ENCODE results near the gene LRP2.

The LRP2 gene

GRCh38 chr2:169290433-169290832, 71.9 kb downstream of the LRP2 start:
- H3K4me1 ChIP-seq (ENCODE audit: control insufficient read depth, insufficient read depth, low read length): no peaks in the 10 kb centered on the region
- H3K9me3 ChIP-seq (ENCODE audit: control insufficient read depth, insufficient read depth, low read depth, low read length): no peaks in the 10 kb centered on the region
- ChIA-PET POLR2A (no interaction called here), CTCF (no interaction called here)
- no peak for TF ChIP-seq ZNF37A (tag by site-specific recombination; IDR thresholded peaks at IDR 0.05)
- TF ChIP-seq ZXDB (tag by site-specific recombination; IDR thresholded peaks at IDR 0.05): no peak
- no peak for TF ChIP-seq GLIS1 (tag by site-specific recombination; IDR thresholded peaks at IDR 0.05)
- TF ChIP-seq ZNF18 (tag by site-specific recombination; IDR thresholded peaks at IDR 0.05): no peak
- no peak for TF ChIP-seq ZNF146 (tag by site-specific recombination; IDR thresholded peaks at IDR 0.05)
- no peak for TF ChIP-seq ZSCAN16 (tag by site-specific recombination; IDR thresholded peaks at IDR 0.05)
- no peak for TF ChIP-seq ZNF837 (tag by site-specific recombination; IDR thresholded peaks at IDR 0.05)
- no peak for TF ChIP-seq ZNF239 (tag by site-specific recombination; IDR thresholded peaks at IDR 0.05)
- TF ChIP-seq BCL11B (tag by site-specific recombination; IDR thresholded peaks at IDR 0.05; ENCODE audit: low read depth): no peak
- no peak for TF ChIP-seq SALL2 (tag by site-specific recombination; IDR thresholded peaks at IDR 0.05; ENCODE audit: borderline replicate concordance)
- no peak for TF ChIP-seq MZF1 (tag by site-specific recombination; IDR thresholded peaks at IDR 0.05; ENCODE audit: borderline replicate concordance)
- no peak for TF ChIP-seq ZNF26 (tag by site-specific recombination; IDR thresholded peaks at IDR 0.05)
- no peak for TF ChIP-seq PRDM4 (tag by site-specific recombination; IDR thresholded peaks at IDR 0.05)
- TF ChIP-seq ZNF266 (tag by site-specific recombination; IDR thresholded peaks at IDR 0.05; ENCODE audit: low read depth): no peak
- no peak for TF ChIP-seq PRDM6 (tag by site-specific recombination; IDR thresholded peaks at IDR 0.05)
- H3K4me3 ChIP-seq (ENCODE audit: low read depth, low read length): no peak overlapping the region
- no peak overlapping the region for H3K27ac ChIP-seq (ENCODE audit: extremely low read depth, low read depth, low read length)
- H3K36me3 ChIP-seq (ENCODE audit: control insufficient read depth in 2 of 2, insufficient read depth in 1 of 2, low read length in 2 of 2): peaks cover 0 to 16% of the 10 kb centered on the region in 2 experiments; a peak in 1 of 3 replicates

- ChIA-PET POLR2A (no interaction called here), CTCF (interaction anchor here (1.3 kb wide), 1 partner anchor 9 kb away, joined by 3 read pairs; no protein-coding TSS in a partner anchor)
- no peak for TF ChIP-seq ZNF654 (tag by site-specific recombination; IDR thresholded peaks at IDR 0.05; ENCODE audit: low read depth)
- no peak for TF ChIP-seq ZNF704 (tag by site-specific recombination; IDR thresholded peaks at IDR 0.05)
- TF ChIP-seq ELK4 (IDR thresholded peaks at IDR 0.05; ENCODE audit: borderline replicate concordance, low read depth, low read length): no peak
- TF ChIP-seq PRDM2 (tag by site-specific recombination; IDR thresholded peaks at IDR 0.05; ENCODE audit: borderline replicate concordance): no peak
- no peak for TF ChIP-seq SP2 (tag by site-specific recombination; IDR thresholded peaks at IDR 0.05)
These were observed 74.7 kb downstream of the LRP2 start for GRCh38 chr2:169287666-169288065.

More at GRCh38 chr2:169287666-169288065, 74.7 kb downstream of the LRP2 start:
- H3K9me3 ChIP-seq (ENCODE audit: control insufficient read depth, insufficient read depth, low read depth, low read length): no peaks in the 10 kb centered on the region
- peaks cover 0 to 16% of the 10 kb centered on the region in 2 experiments; a peak in 1 of 3 replicates for H3K36me3 ChIP-seq (ENCODE audit: control insufficient read depth in 2 of 2, insufficient read depth in 1 of 2, low read length in 2 of 2)
- no peaks in the 10 kb centered on the region for H3K4me1 ChIP-seq (ENCODE audit: control insufficient read depth, insufficient read depth, low read length)
- H3K4me3 ChIP-seq (ENCODE audit: low read depth, low read length): no peak overlapping the region
- no peak overlapping the region for H3K27ac ChIP-seq (ENCODE audit: extremely low read depth, low read depth, low read length)

Measured in HEK293 (cell line).